ENCODE data around the gene PRKACB.

PRKACB gene

DNA sequence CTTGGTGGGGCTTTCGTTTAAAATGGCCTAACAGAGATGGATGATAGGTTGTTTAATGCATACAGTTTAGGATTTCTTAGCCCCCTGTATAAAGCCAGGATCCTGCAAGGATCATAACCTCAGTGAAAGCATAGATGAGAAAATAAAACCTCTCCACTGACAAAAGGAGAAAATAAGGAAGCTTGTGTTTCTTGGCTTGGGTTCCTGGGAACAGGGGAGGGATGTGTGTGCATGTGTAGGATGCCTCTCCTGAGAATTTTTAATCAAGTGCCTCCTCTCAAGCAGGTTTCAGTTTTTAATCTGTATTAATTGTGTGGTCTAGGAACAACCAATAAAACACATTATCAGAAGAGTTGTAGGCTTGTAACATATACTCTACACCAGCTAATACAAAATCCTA lies 26.1 kb downstream of the PRKACB start:
- Histone ChIP-seq H3K79me2 (ENCODE audit: control insufficient read depth, low read length) (peaks cover 85% of the 10 kb centered on the region), H4K20me1 (ENCODE audit: control insufficient read depth, insufficient read depth, low read depth, low read length) (no peaks in the 10 kb centered on the region), H3F3A (ENCODE audit: control insufficient read depth, insufficient read depth) (0 out of 2 replicates have a peak, but pooled peaks cover 4% of the 10 kb centered on the region), H3K9me3 (ENCODE audit: control insufficient read depth, insufficient read depth, low read length) (no peaks in the 10 kb centered on the region), H3K4me2 (ENCODE audit: low read length) (no peak overlapping the region), H3K9me2 (replicated peaks; ENCODE audit: control insufficient read depth, low read length) (no peaks in the 10 kb centered on the region), H3K27ac (ENCODE audit: low read depth, low read length) (no peak overlapping the region), H3K36me3 (ENCODE audit: control insufficient read depth, low read length) (peaks cover 6% of the 10 kb centered on the region; the same call in 1 of the 2 replicates), H3K27me3 (ENCODE audit: control insufficient read depth, low read length) (no peaks in the 10 kb centered on the region), H3K4me1 (ENCODE audit: control insufficient read depth, low read length) (peaks cover 39% of the 10 kb centered on the region), H3K4me3 (ENCODE audit: low read length) (no peak overlapping the region)
- TF ChIP-seq, protein P1, sequence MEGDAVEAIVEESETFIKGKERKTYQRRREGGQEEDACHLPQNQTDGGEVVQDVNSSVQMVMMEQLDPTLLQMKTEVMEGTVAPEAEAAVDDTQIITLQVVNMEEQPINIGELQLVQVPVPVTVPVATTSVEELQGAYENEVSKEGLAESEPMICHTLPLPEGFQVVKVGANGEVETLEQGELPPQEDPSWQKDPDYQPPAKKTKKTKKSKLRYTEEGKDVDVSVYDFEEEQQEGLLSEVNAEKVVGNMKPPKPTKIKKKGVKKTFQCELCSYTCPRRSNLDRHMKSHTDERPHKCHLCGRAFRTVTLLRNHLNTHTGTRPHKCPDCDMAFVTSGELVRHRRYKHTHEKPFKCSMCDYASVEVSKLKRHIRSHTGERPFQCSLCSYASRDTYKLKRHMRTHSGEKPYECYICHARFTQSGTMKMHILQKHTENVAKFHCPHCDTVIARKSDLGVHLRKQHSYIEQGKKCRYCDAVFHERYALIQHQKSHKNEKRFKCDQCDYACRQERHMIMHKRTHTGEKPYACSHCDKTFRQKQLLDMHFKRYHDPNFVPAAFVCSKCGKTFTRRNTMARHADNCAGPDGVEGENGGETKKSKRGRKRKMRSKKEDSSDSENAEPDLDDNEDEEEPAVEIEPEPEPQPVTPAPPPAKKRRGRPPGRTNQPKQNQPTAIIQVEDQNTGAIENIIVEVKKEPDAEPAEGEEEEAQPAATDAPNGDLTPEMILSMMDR (IDR thresholded peaks at IDR 0.05; ENCODE audit: low read depth, low read length, poor library complexity, severe bottlenecking), result no peak
- no peak for TF ChIP-seq EZH2phosphoT487 (IDR thresholded peaks at IDR 0.05; ENCODE audit: borderline replicate concordance, low read length)

- Histone ChIP-seq H3K4me2 (ENCODE audit: low read length) (no peak overlapping the region), H3K4me3 (ENCODE audit: low read length) (no peak overlapping the region), H3F3A (ENCODE audit: control insufficient read depth, insufficient read depth) (0 out of 2 replicates have a peak, but pooled peaks cover 4% of the 10 kb centered on the region), H4K20me1 (ENCODE audit: control insufficient read depth, insufficient read depth, low read depth, low read length) (no peaks in the 10 kb centered on the region), H3K36me3 (ENCODE audit: control insufficient read depth, low read length) (peaks cover 6% of the 10 kb centered on the region; the same call in 1 of the 2 replicates), H3K27ac (ENCODE audit: low read depth, low read length) (no peak overlapping the region), H3K9me3 (ENCODE audit: control insufficient read depth, insufficient read depth, low read length) (no peaks in the 10 kb centered on the region), H3K27me3 (ENCODE audit: control insufficient read depth, low read length) (no peaks in the 10 kb centered on the region), H3K4me1 (ENCODE audit: control insufficient read depth, low read length) (peaks cover 32% of the 10 kb centered on the region), H3K9me2 (replicated peaks; ENCODE audit: control insufficient read depth, low read length) (no peaks in the 10 kb centered on the region), H3K79me2 (ENCODE audit: control insufficient read depth, low read length) (peaks cover 80% of the 10 kb centered on the region)
- TF ChIP-seq, protein P1 (IDR thresholded peaks at IDR 0.05; ENCODE audit: low read depth, low read length, poor library complexity, severe bottlenecking), result no peak
- TF ChIP-seq EZH2phosphoT487 (IDR thresholded peaks at IDR 0.05; ENCODE audit: borderline replicate concordance, low read length), result no peak
Observed at GRCh38 chr1:84171481-84171880, 27.4 kb downstream of the PRKACB start.

DNA sequence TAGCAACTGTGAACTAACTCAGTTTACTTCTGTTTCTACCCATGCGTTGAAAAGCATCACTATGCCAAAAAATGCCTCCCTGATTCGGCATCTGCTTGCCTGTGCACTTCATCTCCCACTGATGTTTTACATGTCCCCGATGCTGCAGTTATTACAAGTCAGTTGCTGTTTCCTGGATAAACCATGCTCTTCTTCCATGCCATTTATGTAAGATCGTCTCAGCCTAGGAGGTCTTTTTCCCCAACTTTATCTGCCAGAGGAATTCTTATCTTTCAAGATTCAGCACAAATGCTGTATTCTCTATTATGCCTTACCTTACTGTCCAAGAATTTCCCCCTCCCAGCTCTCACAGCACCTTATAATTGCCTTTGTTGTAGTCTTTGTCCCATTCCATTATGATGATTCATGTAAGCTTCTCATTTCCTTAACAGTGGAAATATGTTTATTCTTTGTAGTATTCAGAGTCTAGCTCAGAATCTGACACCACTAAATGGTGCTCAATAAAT lies 30.0 kb downstream of the PRKACB start:
- H3F3A ChIP-seq (ENCODE audit: control insufficient read depth, insufficient read depth), result peaks cover 4% of the 10 kb centered on the region; the same call in 1 of the 2 replicates
- H3K36me3 ChIP-seq (ENCODE audit: control insufficient read depth, low read length), result peaks cover 10% of the 10 kb centered on the region
- H3K79me2 ChIP-seq (ENCODE audit: control insufficient read depth, low read length), result peaks cover 67% of the 10 kb centered on the region
- H3K9me2 ChIP-seq (replicated peaks; ENCODE audit: control insufficient read depth, low read length), result no peaks in the 10 kb centered on the region
- H3K4me2 ChIP-seq (ENCODE audit: low read length), result no peak overlapping the region
- H3K9me3 ChIP-seq (ENCODE audit: control insufficient read depth, insufficient read depth, low read length), result no peaks in the 10 kb centered on the region
- no peak for TF ChIP-seq EZH2phosphoT487 (IDR thresholded peaks at IDR 0.05; ENCODE audit: borderline replicate concordance, low read length)
- TF ChIP-seq, protein P1 (IDR thresholded peaks at IDR 0.05; ENCODE audit: low read depth, low read length, poor library complexity, severe bottlenecking), result no peak
- H3K27ac ChIP-seq (ENCODE audit: low read depth, low read length), result no peak overlapping the region
- H3K4me1 ChIP-seq (ENCODE audit: control insufficient read depth, low read length), result peaks cover 17% of the 10 kb centered on the region
- H3K27me3 ChIP-seq (ENCODE audit: control insufficient read depth, low read length), result no peaks in the 10 kb centered on the region
- H4K20me1 ChIP-seq (ENCODE audit: control insufficient read depth, insufficient read depth, low read depth, low read length), result no peaks in the 10 kb centered on the region
- no peak overlapping the region for H3K4me3 ChIP-seq (ENCODE audit: low read length)

All from DOHH2 (cell line).